ENCODE data around the gene KNSTRN. TPM values are rescaled to one million over a fixed set of nuclear protein-coding genes. Genes with fewer than 3 reads are reported as not detected.

Gene KNSTRN
- total and polyA plus RNA-seq, 2 donors = 7.5 to 25.4 TPM

- peaks cover 2% of the 10 kb centered on the region for H3K4me1 ChIP-seq (ENCODE audit: insufficient read depth)
- DNase-seq (ENCODE audit: extremely low spot score) = peak; percentile 89
- H3K4me3 ChIP-seq (ENCODE audit: low read depth, low read length) = peak within 1 kb of the TSS; percentile 95
- H3K27ac ChIP-seq (ENCODE audit: low read depth) = no peak within 1 kb of the TSS
- under 1% methylated on average over 116 of the region's 119 CpGs for WGBS
- H3K36me3 ChIP-seq (ENCODE audit: insufficient read depth) = no peaks in the 10 kb centered on the region
These were observed 58.4 kb downstream of the KNSTRN start, which contains the start of gene BAHD1 for GRCh38 chr15:40440743-40441564. TSS of gene BAHD1 (plus strand) at chr15:40440953. CDS start at chr15:40458465, 17,512 bp downstream.

- no peak for DNase-seq (ENCODE audit: extremely low spot score)
- Histone ChIP-seq H3K4me1 (ENCODE audit: insufficient read depth) (peaks cover 2% of the 10 kb centered on the region), H3K36me3 (ENCODE audit: insufficient read depth) (no peaks in the 10 kb centered on the region), H3K27ac (ENCODE audit: low read depth) (no peak overlapping the region), H3K4me3 (ENCODE audit: low read depth, low read length) (peak overlapping the region; percentile 95)
- WGBS = 1% methylated on average over 116 of the region's 119 CpGs
These were observed 59.3 kb downstream of the KNSTRN start for GRCh38 chr15:40441565-40442531.

- Histone ChIP-seq H3K4me3 (ENCODE audit: low read depth, low read length) (no peak overlapping the region), H3K4me1 (ENCODE audit: insufficient read depth) (peaks cover 2% of the 10 kb centered on the region), H3K27ac (ENCODE audit: low read depth) (no peak overlapping the region), H3K36me3 (ENCODE audit: insufficient read depth) (no peaks in the 10 kb centered on the region)
- 90% methylated on average over 4 of the region's 4 CpGs for WGBS
- no peak for DNase-seq (ENCODE audit: extremely low spot score)
These were observed 60.7 kb downstream of the KNSTRN start for GRCh38 chr15:40443255-40443654.

GRCh38 chr15:40443846-40444245 is 61.3 kb downstream of the KNSTRN start:
- H3K4me1 ChIP-seq (ENCODE audit: insufficient read depth) = peaks cover 2% of the 10 kb centered on the region
- WGBS = 89% methylated on average over 3 of the region's 3 CpGs

More at GRCh38 chr15:40443846-40444245, 61.3 kb downstream of the KNSTRN start:
- no peaks in the 10 kb centered on the region for H3K36me3 ChIP-seq (ENCODE audit: insufficient read depth)
- no peak overlapping the region for H3K4me3 ChIP-seq (ENCODE audit: low read depth, low read length)
- DNase-seq (ENCODE audit: extremely low spot score) = no peak
- no peak overlapping the region for H3K27ac ChIP-seq (ENCODE audit: low read depth)

Other genes starting within 250 kb of the KNSTRN start
- gene BUB1B, start 221.7 kb upstream of the KNSTRN start, total RNA-seq = 23.8 TPM
- 0.27 TPM for gene BUB1B, start 221.7 kb upstream of the KNSTRN start, polyA plus RNA-seq
- gene PAK6, start 143.7 kb upstream of the KNSTRN start, total RNA-seq = 2.0 TPM
- 2.0 TPM for gene PAK6, start 143.7 kb upstream of the KNSTRN start, polyA plus RNA-seq
- not detected for gene ANKRD63, start 99.7 kb upstream of the KNSTRN start, total RNA-seq
- gene ANKRD63, start 99.7 kb upstream of the KNSTRN start, polyA plus RNA-seq = not detected
- gene PLCB2, start 74.8 kb upstream of the KNSTRN start, total RNA-seq = 3.9 TPM
- gene PLCB2, start 74.8 kb upstream of the KNSTRN start, polyA plus RNA-seq = 9.8 TPM
- 11.3 TPM for gene INAFM2, start 59.0 kb upstream of the KNSTRN start, total RNA-seq
- gene INAFM2, start 59.0 kb upstream of the KNSTRN start, polyA plus RNA-seq = 24.5 TPM
- 10.0 TPM for gene CCDC9B, start 41.8 kb upstream of the KNSTRN start, total RNA-seq
- 42.2 TPM for gene CCDC9B, start 41.8 kb upstream of the KNSTRN start, polyA plus RNA-seq
- gene PHGR1, start 31.7 kb upstream of the KNSTRN start, total RNA-seq = not detected
- 2.6 TPM for gene PHGR1, start 31.7 kb upstream of the KNSTRN start, polyA plus RNA-seq
- 0.63 TPM for gene DISP2, start 24.5 kb upstream of the KNSTRN start, total RNA-seq
- 0.27 TPM for gene DISP2, start 24.5 kb upstream of the KNSTRN start, polyA plus RNA-seq
- gene IVD, start 23.1 kb downstream of the KNSTRN start, total RNA-seq = 39.4 TPM
- gene IVD, start 23.1 kb downstream of the KNSTRN start, polyA plus RNA-seq = 48.5 TPM
- gene BAHD1, start 58.2 kb downstream of the KNSTRN start, total RNA-seq = 7.9 TPM
- gene BAHD1, start 58.2 kb downstream of the KNSTRN start, polyA plus RNA-seq = 23.0 TPM
- 11.8 TPM for gene CHST14, start 88.3 kb downstream of the KNSTRN start, total RNA-seq
- 22.6 TPM for gene CHST14, start 88.3 kb downstream of the KNSTRN start, polyA plus RNA-seq
- 20.8 TPM for gene CCDC32, start 182.3 kb downstream of the KNSTRN start, total RNA-seq
- 29.4 TPM for gene CCDC32, start 182.3 kb downstream of the KNSTRN start, polyA plus RNA-seq
- 5.9 TPM for gene RPUSD2, start 186.6 kb downstream of the KNSTRN start, total RNA-seq
- gene RPUSD2, start 186.6 kb downstream of the KNSTRN start, polyA plus RNA-seq = 11.7 TPM
- gene KNL1, start 211.5 kb downstream of the KNSTRN start, total RNA-seq = 39.5 TPM
- 0.35 TPM for gene KNL1, start 211.5 kb downstream of the KNSTRN start, polyA plus RNA-seq

All from urinary bladder (tissue), 4 donors.